Measurements from ENCODE around the gene NOM1. TPM values are rescaled to one million over a fixed set of nuclear protein-coding genes. Genes with fewer than 3 reads are reported as not detected.

NOM1 gene
- polyA plus RNA-seq, 1 of the 3 experiments (the other 2 are of a cell fraction), result 18.1 TPM

GRCh38 chr7:156940421-156941122 lies 8.9 kb upstream of the NOM1 start:
- Histone ChIP-seq H3K9me3 (no peaks in the 10 kb centered on the region), H3K9ac (no peak overlapping the region), H3K27me3 (ENCODE audit: insufficient read depth) (0 out of 2 replicates have a peak, but pooled peaks cover 7% of the 10 kb centered on the region), H3K4me2 (no peak overlapping the region), H3K27ac (ENCODE audit: low read depth in 2 of 2, low read length in 1 of 2) (no peak overlapping the region), H3K9me2 (no peaks in the 10 kb centered on the region), H3K79me2 (ENCODE audit: insufficient read depth) (no peaks in the 10 kb centered on the region), H3K36me3 (replicated peaks in 1 of 2; ENCODE audit: control insufficient read depth in 1 of 2, insufficient read depth in 2 of 2, low read length in 1 of 2) (no peaks in the 10 kb centered on the region), H2AFZ (ENCODE audit: low read depth) (no peak overlapping the region), H3K4me1 (ENCODE audit: control insufficient read depth in 1 of 2, insufficient read depth in 2 of 2, low read depth in 1 of 2, low read length in 1 of 2) (no peaks in the 10 kb centered on the region), H4K20me1 (ENCODE audit: insufficient read depth) (no peaks in the 10 kb centered on the region), H3K4me3 (ENCODE audit: low read depth in 2 of 2, low read length in 1 of 2) (no peak overlapping the region), H3F3A (replicated peaks; ENCODE audit: insufficient read depth) (no peaks in the 10 kb centered on the region)
- POLR2A ChIA-PET, result no interaction called here
- 87% methylated on average over 57 of the region's 57 CpGs for whole genome bisulfite sequencing (ENCODE audit: low lambda C conversion rate)
- no peak for TF ChIP-seq EZH2phosphoT487 (IDR thresholded peaks at IDR 0.05; ENCODE audit: borderline replicate concordance, low read depth)
- no peak for TF ChIP-seq TCF12 (IDR thresholded peaks at IDR 0.05)
- no peak for TF ChIP-seq CHD2 (IDR thresholded peaks at IDR 0.05; ENCODE audit: low read length, partially characterized antibody)
- no peak for DNase-seq
- CTCF ChIA-PET, result no interaction called here

DNA sequence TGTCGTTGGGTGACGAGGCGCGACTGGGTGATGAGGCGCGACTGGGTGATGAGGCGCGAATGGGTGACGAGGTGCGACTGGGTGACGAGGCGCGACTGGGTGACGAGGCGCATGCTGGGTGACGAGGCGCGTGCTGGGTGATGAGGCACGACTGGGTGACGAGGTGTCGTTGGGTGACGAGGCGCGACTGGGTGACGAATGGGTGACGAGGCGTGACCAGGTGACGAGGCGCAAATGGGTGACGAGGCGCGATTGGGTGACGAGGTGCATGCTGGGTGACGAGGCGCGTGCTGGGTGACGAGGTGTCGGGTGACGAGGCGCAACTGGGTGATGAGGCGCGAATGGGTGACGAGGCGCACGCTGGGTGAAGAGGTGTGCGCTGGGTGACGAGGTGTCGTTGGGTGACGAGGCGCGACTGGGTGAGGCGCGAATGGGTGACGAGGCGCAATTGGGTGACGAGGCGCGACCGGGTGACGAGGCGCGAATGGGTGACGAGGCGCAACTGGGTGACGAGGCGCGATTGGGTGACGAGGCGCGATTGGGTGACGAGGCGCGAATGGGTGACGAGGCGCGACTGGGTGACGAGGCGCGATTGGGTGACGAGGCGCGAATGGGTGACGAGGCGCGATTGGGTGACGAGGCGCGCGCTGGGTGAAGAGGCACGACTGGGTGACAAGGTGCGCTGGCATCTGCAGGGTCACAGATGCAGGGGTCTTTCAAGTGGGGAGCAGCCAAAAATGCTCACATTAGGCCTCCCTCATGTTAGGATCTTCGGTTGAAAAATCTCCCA lies 7.9 kb upstream of the NOM1 start:
- ChIA-PET POLR2A (no interaction called here), CTCF (no interaction called here)

More for the DNA sequence above, 7.9 kb upstream of the NOM1 start:
- Histone ChIP-seq H3K27me3 (ENCODE audit: insufficient read depth) (0 out of 2 replicates have a peak, but pooled peaks cover 7% of the 10 kb centered on the region), H3K4me2 (no peak overlapping the region), H3K36me3 (replicated peaks in 1 of 2; ENCODE audit: control insufficient read depth in 1 of 2, insufficient read depth in 2 of 2, low read length in 1 of 2) (no peaks in the 10 kb centered on the region), H3K27ac (ENCODE audit: low read depth in 2 of 2, low read length in 1 of 2) (no peak overlapping the region), H4K20me1 (ENCODE audit: insufficient read depth) (no peaks in the 10 kb centered on the region), H3K9me3 (no peaks in the 10 kb centered on the region), H3K9me2 (no peaks in the 10 kb centered on the region), H3K9ac (no peak overlapping the region), H3F3A (replicated peaks; ENCODE audit: insufficient read depth) (no peaks in the 10 kb centered on the region), H3K4me1 (ENCODE audit: control insufficient read depth in 1 of 2, insufficient read depth in 2 of 2, low read depth in 1 of 2, low read length in 1 of 2) (no peaks in the 10 kb centered on the region), H3K4me3 (ENCODE audit: low read depth in 2 of 2, low read length in 1 of 2) (no peak overlapping the region), H2AFZ (ENCODE audit: low read depth) (no peak overlapping the region), H3K79me2 (ENCODE audit: insufficient read depth) (no peaks in the 10 kb centered on the region)
- 96% methylated on average over 92 of the region's 92 CpGs for WGBS (ENCODE audit: low lambda C conversion rate)
- no peak for DNase-seq
- TF ChIP-seq EZH2phosphoT487 (IDR thresholded peaks at IDR 0.05; ENCODE audit: borderline replicate concordance, low read depth) (no peak), PBX3 (IDR thresholded peaks at IDR 0.05) (no peak), GABPA (IDR thresholded peaks at IDR 0.05; ENCODE audit: low read depth) (no peak), SMC3 (IDR thresholded peaks at IDR 0.05; ENCODE audit: low read depth, low read length) (no peak), REST (IDR thresholded peaks at IDR 0.05; ENCODE audit: low read depth, low read length) (no peak)
